Fibroblast of skin of right biceps (primary cell): ENCODE results near the gene MYL2.
A peak's percentile ranks its signal among the peaks of the same experiment; 100 is the strongest.

Experiments used
- DNase-seq: peaks from one replicate; pipeline ENCODE4 v3.0.0-alpha.2; 2013

The MYL2 gene

GRCh38 chr12:110929818-110930217, 9.4 kb upstream of the MYL2 start:
- no peak for DNase-seq

GRCh38 chr12:110928700-110929099, 8.3 kb upstream of the MYL2 start:
- no peak for DNase-seq

DNA sequence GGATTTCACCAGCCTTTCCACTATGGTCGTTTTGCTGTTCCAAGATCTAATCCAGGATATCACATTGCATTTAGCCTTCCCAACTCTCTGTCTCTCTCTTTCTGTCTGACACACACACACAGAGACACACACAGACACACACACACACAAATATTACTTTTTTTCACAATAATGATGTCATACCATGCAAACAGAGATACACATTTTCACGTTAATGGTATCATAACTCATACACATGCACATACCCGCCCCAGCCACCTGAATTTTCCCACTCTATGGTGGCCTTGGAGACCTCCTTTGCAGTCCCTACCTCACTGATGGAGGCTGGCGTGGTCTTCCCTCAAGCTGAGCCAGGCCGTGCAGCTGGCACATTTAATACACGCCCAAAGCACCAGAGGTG, 7.2 kb upstream of the MYL2 start:
- no peak for DNase-seq

- no peak for DNase-seq
Observed at GRCh38 chr12:110923692-110924334, 3.4 kb upstream of the MYL2 start.

DNA sequence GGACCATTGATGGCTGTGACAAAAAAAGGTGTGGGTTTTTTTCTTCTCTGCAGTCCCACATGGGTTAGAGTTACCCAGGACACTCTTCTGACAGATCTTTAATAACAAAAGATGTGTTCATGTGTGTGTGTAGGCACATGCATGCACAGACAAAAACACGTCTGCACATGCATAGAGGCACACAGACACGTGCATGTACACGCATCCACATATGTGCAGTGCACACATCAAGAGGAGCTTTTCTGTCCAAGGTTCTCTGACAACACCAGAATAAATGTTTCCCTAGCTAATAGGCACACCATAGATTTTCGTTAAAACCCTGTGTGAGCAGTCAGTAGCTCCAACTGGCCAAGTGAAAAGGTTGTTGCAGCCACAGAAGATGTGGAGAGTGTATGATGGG, 2.8 kb upstream of the MYL2 start:
- DNase-seq, result no peak

- no peak for DNase-seq
Observed at GRCh38 chr12:110922652-110923051, 2.3 kb upstream of the MYL2 start.

- peak; percentile 18 for DNase-seq
Observed at GRCh38 chr12:110921262-110921661, 883 bp upstream of the MYL2 start.

DNA sequence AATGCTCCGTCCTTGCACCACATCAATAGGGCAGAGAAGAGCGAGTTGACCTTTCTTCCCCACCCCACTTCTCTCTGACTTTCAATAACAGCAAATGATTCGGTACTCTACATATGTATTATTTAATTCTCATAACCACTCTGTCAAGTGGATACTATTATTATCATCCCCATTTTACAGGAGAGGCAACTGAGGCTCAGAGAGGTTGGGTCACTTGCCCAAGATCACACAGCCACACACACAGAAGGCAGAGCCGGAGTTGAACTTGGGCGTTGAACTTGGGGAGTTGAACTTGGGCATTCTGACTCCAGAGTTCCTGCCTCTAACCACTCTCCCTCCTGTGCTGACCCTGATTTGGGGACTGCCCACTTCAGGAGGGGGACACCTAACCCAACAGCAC, 659 bp downstream of the MYL2 start:
- no peak for DNase-seq

GRCh38 chr12:110917961-110918360, 2.4 kb downstream of the MYL2 start:
- peak; percentile 21 for DNase-seq

DNA sequence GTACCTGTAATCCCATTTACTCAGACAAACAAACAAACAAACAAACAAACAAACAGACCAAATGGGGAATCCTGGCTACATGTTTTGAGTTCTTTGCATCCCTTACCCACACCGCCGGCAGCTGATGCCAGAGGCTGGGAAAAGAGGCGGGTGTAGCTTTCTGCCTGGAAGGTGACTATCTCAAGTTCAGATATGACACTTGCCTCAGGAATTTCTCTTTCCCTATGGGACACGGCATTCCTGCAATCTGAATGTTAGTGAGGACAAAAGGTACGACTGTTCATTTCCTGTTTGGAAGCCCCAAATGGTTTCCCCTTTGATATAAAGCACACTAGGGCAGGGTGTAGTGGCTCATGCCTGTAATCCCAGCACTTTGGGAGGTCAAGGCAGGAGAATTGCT, 2.9 kb downstream of the MYL2 start:
- DNase-seq, result peak; percentile 86

- peak; percentile 76 for DNase-seq
Observed at GRCh38 chr12:110916295-110916875, 4.0 kb downstream of the MYL2 start.

- DNase-seq, result no peak
Observed at GRCh38 chr12:110913119-110914056, 7.0 kb downstream of the MYL2 start.

DNA sequence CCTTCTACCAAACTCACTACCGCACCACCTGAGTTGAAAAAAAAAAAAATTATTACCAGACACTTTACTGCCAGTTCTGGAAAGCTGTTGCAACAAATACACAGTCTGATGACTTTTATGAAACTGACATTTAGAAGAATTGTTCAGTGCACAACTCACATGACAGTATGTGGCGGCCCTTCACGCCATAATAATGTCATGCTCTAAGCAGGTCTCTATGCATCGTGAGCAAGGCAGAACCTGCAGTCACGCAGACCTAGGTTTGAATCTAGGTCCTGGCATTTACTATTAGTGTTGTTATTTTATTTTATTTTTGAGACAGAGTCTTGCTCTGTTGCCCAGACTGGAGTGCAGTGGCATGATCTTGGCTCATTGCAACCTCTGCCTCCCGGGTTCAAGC, 8.1 kb downstream of the MYL2 start:
- DNase-seq, result no peak

- DNase-seq, result no peak
Observed at GRCh38 chr12:110908377-110909152, 11.8 kb downstream of the MYL2 start.

GRCh38 chr12:110907583-110907982, 12.8 kb downstream of the MYL2 start:
- DNase-seq, result no peak

DNA sequence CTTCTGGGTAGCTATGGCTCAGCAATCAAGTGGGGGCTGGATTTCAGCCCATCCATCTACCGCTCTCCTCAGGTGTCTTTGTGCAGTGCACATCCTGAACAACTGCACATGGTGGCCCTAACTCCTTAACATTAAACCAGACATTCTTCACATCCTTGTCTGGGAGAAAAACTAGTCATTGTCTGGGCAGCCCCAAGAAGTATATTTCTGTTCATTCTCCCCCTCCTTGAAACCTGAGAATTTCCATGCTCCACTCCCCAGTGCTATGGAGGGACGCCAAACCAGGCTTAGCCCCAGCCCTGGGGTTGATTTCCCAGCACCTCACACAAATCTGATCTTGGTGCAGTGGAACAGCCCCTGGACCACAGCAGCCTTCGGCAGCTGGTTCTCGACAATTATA, 13.4 kb downstream of the MYL2 start:
- peak; percentile 69 for DNase-seq

DNA sequence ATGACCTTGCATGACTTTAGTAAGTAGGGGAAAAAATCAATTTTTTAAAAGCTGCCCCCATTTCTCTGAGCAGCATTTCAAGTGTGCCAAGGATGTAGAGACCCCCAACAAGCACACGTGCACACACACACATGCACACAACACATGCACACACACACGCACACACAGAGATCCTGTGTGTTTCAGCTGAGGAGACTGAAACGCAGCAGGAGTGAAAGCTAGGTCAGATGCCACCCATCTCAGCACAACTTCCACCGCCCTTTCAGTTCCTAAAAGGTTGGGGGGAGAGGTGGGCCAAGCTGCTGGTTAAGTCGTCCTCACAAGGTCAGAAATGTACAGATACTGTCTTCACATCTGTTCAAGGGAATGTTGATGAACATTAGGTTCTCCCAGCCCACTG, 13.9 kb downstream of the MYL2 start:
- no peak for DNase-seq

DNA sequence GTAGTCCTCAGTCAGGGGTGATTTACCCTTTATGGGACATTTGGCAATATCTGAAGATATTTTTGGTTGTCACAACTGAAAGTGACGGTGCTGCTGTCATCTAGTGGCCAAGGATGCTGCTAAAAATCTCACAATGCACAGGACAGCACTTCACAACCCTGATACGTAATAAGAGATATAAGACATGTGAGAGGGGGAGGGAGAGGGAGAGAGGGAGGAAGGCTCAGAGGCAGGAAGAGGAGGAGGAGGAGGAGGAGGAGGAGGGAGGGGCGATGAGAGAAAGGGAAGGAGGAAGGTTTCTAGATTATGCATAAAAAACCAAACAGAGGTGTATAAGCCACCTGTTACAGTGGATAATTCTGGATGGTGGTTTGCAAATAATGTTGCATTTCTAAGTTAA, 14.3 kb downstream of the MYL2 start:
- DNase-seq, result no peak

DNA sequence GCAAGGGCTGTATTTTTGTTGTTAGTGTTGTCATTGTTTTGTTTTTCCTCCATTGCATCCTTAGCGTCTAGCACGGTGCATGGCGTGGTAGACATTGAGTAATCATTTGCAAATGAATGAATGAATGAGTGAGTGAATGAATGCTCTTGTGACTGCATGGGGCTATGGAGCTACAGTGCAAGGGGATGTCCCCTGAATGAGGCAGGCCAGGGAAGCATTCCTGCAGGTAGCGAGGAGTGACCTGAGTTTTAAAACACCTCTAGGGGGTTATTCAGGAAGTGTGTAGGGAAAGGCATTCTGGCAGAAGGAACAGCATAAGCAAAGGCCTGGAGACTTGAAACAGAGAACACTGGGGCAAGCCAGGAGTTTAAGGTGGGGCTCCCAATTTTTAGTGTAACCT, 16.9 kb downstream of the MYL2 start:
- no peak for DNase-seq

GRCh38 chr12:110901401-110901800, 19.0 kb downstream of the MYL2 start:
- no peak for DNase-seq

DNA sequence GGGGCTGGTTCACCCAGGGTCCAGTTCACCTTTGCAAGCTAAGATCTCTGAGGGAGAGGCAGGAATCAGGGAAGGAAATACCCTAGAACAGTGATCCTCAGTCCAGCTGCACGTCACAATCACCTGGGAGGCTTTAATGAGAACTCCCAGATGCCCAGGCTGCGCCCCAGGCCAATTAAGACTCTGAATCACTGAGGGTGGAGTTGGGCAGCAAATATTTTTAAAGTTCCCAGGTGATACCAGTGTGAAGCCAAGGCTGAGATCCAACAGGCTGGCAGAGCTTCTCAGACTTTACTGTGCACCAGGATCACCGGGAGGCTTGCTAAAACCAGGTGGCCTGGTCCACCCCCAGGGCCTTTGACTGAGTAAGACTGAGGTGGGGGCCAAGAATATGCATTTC, 23.8 kb downstream of the MYL2 start:
- no peak for DNase-seq

- DNase-seq, result no peak
Observed at GRCh38 chr12:110893956-110894355, 26.4 kb downstream of the MYL2 start.

GRCh38 chr12:110889361-110889760, 31.0 kb downstream of the MYL2 start:
- no peak for DNase-seq
